ENCODE results near the gene PHF19. TPM values are rescaled to one million over a fixed set of nuclear protein-coding genes. Genes with fewer than 3 reads are reported as not detected.
A peak's percentile ranks its signal among the peaks of the same experiment; 100 is the strongest.

The PHF19 gene
- polyA plus RNA-seq, 3 donors = 28.5 to 32.4 (median 32.4) TPM

GRCh38 chr9:120855827-120856670 lies 20.9 kb downstream of the PHF19 start:
- DNase-seq (ENCODE audit: low read depth in 3 of 3, low spot score in 2 of 3) = no peak

DNA sequence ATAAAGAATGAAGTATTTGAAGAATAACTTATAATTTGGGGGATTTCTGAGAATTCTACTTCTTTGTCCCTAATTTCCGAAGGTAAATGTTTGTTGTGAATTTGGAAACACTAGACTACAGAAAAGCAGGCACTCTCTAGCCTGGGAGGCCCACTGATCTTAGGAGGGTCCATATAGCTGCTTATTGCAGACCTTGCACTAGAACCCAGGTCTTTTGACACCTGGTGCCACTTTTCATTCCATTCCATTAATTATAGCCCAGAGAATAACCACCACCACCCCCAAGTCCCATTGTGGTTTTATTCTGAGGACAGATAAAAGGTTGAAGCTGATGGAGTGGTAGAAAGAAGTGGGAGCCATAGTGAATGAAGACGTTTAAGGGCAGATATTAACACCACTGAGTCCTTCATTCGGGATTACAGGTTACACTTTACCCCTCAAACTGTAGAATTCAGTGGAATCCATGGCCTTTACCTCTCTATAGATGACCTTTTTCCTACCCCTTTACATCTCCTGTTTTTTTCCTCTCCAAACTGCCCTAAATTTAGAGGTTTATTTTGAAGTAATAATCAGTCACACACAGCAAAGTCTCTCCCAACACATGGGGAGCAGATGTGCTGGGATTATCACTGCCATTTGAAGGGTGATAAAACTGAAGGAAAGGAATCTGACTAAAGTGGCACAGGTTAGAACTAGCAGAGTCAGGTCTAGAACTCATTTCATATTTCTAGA lies 22.2 kb downstream of the PHF19 start:
- DNase-seq (ENCODE audit: low read depth in 3 of 3, low spot score in 2 of 3) = no peak

DNA sequence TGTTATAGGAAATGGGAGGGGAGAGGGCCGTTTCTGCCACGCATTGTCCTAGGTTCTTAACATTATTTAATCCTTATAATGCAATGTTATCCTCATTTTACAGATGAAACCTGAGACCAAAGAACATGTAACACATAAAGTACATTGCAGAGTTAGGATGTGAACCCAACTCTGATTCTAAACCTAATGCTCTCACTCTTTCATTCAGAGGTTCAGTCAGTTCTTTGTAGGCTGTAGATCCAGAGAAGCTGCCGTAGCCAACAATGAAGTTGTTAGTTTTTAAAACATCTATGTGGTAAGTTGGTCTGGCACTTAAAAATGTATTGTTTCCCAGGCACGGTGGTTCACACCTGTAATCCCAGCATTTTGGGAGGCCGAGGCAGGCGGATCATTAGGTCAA lies 23.8 kb downstream of the PHF19 start:
- DNase-seq (ENCODE audit: low read depth in 3 of 3, low spot score in 2 of 3) = no peak

DNA sequence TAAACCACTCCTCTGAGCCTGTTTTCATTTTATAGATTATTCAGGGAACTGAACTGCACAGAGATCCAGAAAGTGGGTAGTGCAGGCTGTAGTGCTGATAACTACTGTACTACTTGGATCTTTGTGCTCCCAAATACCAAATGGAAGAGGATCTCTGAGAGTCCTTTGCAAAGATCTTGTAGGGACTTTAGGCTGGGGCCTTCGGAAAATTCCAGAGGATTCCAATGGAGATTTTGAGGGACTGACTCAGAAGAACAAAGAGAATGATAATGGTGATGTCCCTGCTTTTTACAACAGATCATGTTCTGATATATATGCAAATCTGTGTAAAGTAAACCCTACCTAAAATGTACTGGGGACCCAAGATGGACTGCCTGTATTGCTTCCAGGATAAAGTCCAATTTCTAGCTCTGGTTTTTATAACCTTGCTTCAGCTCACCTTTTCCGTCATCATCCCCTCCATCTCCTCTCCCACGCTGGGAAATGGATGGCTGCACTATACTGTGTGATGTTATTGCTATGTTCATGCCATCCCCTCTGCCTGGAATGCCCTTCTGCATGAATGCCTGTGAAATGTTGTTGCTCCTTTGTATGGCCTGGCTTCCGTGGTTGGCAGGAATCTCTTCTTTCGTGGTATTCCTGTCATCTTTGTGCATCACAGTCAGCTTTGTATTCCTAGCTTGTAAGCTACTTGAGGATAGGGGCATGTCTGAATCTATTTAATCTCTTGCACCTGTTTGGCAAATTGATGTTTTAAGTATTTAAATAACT lies 24.6 kb downstream of the PHF19 start:
- peak in 1 of 3 donors; percentile 33 for DNase-seq (ENCODE audit: low read depth in 3 of 3, low spot score in 2 of 3)

DNA sequence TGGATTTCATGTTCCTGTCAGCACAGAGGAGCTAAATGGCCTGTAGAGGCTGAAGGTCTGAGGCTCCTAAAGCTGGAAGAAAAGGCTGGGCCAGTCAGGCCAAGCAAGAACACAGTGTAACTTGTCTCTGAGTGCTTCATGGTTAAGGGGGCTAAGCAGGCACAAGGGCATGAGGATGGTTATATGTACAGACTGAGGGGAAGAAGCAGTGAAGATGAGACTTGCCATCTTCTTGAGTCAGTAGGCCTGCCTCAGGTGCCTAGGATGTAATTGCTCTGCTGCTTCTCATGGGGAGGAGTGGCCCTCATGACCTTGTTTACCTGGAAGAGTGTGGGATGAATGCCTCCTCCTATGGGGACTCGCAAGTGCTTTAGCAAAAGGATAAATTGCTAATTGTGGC lies 25.5 kb downstream of the PHF19 start:
- no peak for DNase-seq (ENCODE audit: low read depth in 3 of 3, low spot score in 2 of 3)

GRCh38 chr9:120850315-120850714 lies 26.7 kb downstream of the PHF19 start:
- DNase-seq (ENCODE audit: low read depth in 3 of 3, low spot score in 2 of 3) = no peak

- DNase-seq (ENCODE audit: low read depth in 3 of 3, low spot score in 2 of 3) = no peak
Observed at GRCh38 chr9:120846906-120847305, 30.1 kb downstream of the PHF19 start.

DNA sequence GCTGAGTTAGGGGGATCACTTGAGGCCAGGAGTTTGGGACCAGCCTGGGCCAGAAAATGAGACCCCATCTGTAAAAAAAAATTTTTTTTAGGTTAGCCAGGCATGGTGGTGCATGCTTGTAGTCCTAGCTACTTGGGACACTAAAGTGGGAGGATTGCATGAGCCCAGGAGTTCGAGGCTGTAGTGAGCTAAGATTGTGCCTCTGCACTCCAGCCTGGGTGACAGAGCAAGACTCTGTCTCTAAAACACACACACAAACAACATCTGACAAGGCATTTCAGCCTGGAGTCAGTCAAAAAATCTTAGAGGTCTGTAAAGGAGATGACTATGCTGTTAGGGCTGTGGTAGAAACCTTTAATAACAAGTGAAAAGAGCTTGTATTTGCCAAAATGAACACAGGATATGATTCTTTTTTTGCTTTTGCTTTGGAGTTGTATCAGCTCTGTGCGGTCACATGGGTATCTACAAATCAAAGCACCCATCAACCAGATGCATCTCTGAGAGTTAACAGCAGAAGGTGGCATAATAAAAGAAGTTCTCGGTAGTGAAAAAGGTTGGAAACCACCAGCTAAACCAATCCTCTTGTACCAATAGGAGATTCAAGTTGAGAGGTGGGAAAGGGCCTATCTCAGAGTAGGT lies 30.6 kb downstream of the PHF19 start:
- DNase-seq (ENCODE audit: low read depth in 3 of 3, low spot score in 2 of 3) = no peak

- no peak for DNase-seq (ENCODE audit: low read depth in 3 of 3, low spot score in 2 of 3)
Observed at GRCh38 chr9:120845255-120845654, 31.7 kb downstream of the PHF19 start.

DNA sequence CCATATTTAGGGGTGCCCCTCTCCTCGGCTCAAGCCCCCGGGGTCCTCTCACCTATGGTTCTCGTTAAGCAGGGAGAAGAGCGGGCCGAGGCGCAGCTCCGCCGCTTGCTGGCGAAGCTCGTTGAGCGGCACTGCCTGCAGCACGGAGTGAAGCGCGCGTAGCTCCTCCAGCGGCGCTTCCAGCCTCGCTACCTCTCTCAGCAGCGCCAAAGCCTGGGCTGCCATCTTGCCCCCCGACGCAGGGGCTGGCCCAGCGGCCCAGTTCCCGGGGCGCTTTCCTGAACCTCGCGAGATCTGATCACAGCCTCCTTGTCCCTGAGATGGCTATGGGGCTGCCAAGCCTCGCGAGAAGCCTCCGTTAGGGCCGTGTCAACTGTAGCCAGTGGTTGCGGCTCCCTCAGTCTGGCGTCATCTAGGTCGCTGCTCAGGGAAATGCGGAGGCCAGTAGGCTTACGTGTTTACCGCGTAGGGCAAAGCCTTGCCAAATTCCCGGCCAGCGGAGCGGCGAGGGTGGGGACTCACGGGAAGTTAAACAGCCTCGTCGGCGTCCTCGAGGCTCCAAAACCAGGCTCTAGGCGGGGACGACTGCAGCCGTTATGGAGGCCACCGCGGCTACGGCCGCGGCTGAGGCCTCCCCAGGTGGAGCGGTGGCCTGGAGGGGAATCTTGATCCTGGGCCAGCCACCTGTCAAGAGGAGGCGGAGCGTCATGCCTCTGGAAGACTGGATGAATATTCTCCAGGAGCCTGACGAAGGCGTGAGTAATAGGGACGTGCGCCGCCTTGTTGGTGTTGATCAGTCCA lies 34.1 kb downstream of the PHF19 start, which contains the start of gene PSMD5:
PSMD5 (minus strand) TSS at position 238 of the 801 bp plus-strand sequence; CDS start at position 225, 13 bp downstream.
- DNase-seq (ENCODE audit: low read depth in 3 of 3, low spot score in 2 of 3) = peak; percentile 87 to 94 (median 88)

- peak in 2 of 3 donors; percentile 23 to 31 for DNase-seq (ENCODE audit: low read depth in 3 of 3, low spot score in 2 of 3)
Observed at GRCh38 chr9:120841930-120842684, 34.9 kb downstream of the PHF19 start.

DNA sequence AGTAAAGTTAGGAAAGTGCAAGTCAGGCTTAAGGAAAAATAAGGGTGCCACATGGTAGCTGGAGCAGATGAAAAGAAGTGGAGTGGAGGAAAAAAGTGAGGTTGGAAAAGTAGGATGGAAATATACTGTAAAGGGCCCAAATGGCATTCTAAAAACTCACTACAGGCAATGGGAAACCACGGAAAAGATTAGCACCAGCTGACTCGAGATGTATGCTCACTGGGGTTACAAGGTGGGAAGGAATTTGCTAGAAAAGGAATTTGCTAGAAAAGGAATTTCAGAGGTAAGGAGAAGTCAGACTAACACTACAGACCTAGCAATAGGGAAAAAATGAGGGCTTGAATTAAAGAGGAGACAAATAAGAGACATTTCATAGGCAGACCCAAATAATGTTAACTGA lies 37.8 kb downstream of the PHF19 start:
- no peak for DNase-seq (ENCODE audit: low read depth in 3 of 3, low spot score in 2 of 3)

GRCh38 chr9:120837921-120838320 lies 39.1 kb downstream of the PHF19 start:
- no peak for DNase-seq (ENCODE audit: low read depth in 3 of 3, low spot score in 2 of 3)

DNA sequence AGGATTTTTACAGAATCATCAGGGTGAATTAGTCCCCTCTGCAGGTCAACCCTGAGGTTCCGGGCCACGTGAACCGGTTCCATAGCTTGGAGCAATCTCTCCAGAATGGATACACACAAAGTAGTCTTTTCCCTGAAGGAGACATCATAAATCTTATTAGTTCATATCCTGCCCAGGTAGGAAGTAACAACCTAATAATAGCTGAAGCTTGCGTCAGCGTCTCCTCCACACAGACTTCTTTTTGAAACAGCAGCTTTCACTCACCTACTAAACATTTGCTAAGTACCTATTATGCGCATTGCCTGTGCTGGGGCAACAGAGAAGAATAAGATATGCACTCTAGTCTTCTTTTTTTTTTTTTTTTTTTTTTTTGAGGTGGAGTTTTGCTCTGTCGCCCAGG lies 43.7 kb downstream of the PHF19 start:
- no peak for DNase-seq (ENCODE audit: low read depth in 3 of 3, low spot score in 2 of 3)

DNA sequence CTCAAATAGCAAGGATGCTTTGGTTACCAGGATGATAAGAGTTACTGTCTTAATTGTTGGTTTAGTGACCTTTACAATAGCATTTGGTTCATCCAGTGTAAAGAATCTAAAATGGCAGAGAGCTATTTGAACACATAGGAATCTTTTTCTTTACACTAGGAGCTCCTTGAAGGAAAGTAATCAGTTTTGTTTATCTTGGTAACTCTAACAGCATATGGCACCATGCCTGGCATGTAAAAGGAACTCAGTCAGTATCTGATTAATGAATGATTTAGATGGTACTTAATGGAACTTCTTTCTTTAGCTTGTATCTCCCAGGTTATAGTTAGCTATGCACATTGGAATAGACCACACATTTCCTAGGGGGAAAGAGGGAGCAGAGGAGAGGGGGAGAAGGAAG lies 44.2 kb downstream of the PHF19 start:
- DNase-seq (ENCODE audit: low read depth in 3 of 3, low spot score in 2 of 3) = no peak

DNA sequence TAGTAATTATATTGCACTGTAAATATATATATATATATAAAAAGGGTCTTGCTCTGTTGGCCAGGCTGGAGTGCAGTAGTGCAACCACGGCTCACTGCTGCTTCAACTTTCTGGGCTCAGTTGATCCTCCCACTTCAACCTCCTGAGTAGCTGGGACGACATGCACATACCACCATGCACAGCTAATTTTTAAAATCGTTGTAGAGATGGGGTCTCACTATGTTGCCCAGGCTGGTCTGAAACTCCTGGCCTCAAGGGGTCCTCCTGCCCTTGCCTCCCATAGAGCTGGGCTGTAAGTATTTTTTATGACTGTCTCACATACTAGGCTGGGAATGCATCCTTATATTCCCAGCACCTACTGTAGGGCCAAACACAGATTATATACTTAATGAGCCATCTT lies 46.1 kb downstream of the PHF19 start:
- DNase-seq (ENCODE audit: low read depth in 3 of 3, low spot score in 2 of 3) = no peak

DNA sequence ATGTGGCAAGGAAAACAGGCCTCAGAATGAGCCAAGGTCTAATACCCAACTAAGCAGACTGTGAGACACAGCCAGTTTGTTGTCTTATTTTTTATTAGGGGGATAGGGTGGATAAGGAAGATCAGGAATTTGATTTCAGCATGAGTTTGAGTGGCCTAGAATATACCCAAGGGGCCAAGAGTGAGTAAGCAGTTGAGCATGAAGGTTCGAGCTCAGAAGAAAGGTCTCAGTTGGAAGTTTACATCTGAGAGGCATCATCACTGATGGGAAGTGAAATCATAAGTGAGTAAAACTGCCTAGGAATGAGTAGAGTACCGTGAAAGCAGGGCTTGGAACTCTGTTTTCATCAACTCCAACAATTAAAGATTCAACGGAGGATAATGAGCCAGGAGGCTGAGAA lies 46.8 kb downstream of the PHF19 start:
- no peak for DNase-seq (ENCODE audit: low read depth in 3 of 3, low spot score in 2 of 3)

- no peak for DNase-seq (ENCODE audit: low read depth in 3 of 3, low spot score in 2 of 3)
Observed at GRCh38 chr9:120829650-120830049, 47.3 kb downstream of the PHF19 start.

GRCh38 chr9:120820095-120820494 lies 56.9 kb downstream of the PHF19 start:
- DNase-seq (ENCODE audit: low read depth in 3 of 3, low spot score in 2 of 3) = no peak

Data from right renal cortex interstitium (tissue), 3 donors.